VCaP (cell line): ENCODE measurements around the gene PHACTR1.

ENCODE experiments used
- H3K27ac ChIP-seq: fragments of 450-650 bp; 2 replicates; pipeline ENCODE4 v1.5.1; 2017
- CTCF ChIP-seq: fragments of 450-650 bp; conservative IDR thresholded peaks from 2 replicates; pipeline ENCODE4 v1.5.1; 2017; ENCODE audit warnings: mild to moderate bottlenecking, moderate library complexity

Gene PHACTR1

GRCh38 chr6:12832226-12832735, 115.7 kb downstream of the PHACTR1 start:
- no peak overlapping the region for H3K27ac ChIP-seq
- TF ChIP-seq CTCF = no peak

GRCh38 chr6:12836009-12836408, 119.4 kb downstream of the PHACTR1 start:
- H3K27ac ChIP-seq = no peak overlapping the region
- TF ChIP-seq CTCF = no peak

GRCh38 chr6:12841619-12842018, 125.1 kb downstream of the PHACTR1 start:
- H3K27ac ChIP-seq = no peak overlapping the region
- no peak for TF ChIP-seq CTCF

GRCh38 chr6:12842114-12842513, 125.5 kb downstream of the PHACTR1 start:
- no peak for TF ChIP-seq CTCF
- H3K27ac ChIP-seq = no peak overlapping the region

GRCh38 chr6:12842658-12843057, 126.1 kb downstream of the PHACTR1 start:
- no peak for TF ChIP-seq CTCF
- no peak overlapping the region for H3K27ac ChIP-seq

GRCh38 chr6:12844284-12845223, 128.0 kb downstream of the PHACTR1 start:
- no peak overlapping the region for H3K27ac ChIP-seq
- peak; percentile 55 for TF ChIP-seq CTCF

- TF ChIP-seq CTCF = no peak
- no peak overlapping the region for H3K27ac ChIP-seq
These were observed 128.8 kb downstream of the PHACTR1 start for GRCh38 chr6:12845224-12846004.
